ENCODE data around the gene ATG14. TPM values are rescaled to one million over a fixed set of nuclear protein-coding genes. Genes with fewer than 3 reads are reported as not detected.
"Not testable (repeated sequence)": the region's sequence is repeated elsewhere in the genome, so short reads cannot be mapped to it uniquely, and the experiment has no call there.

The ATG14 gene
- total RNA-seq: 1 to 10 TPM; 5.4 to 7.2 TPM

GRCh38 chr14:55411426-55412389, at the start of gene ATG14:
Gene ATG14, minus strand, starts transcription at chr14:55411830. Its CDS starts 8 bp downstream, at chr14:55411822.
- Histone ChIP-seq H3K27ac (peak within 1 kb of the TSS; percentile 74), H3K9me3 (no peaks in the 10 kb centered on the region), H3K27me3 (no peaks in the 10 kb centered on the region), H3K4me3 (peak within 1 kb of the TSS; percentile 88), H3K4me1 (peaks cover 7% of the 10 kb centered on the region), H3K9ac (ENCODE audit: low read depth in 2 of 2, low read length in 2 of 2) (peak within 1 kb of the TSS; percentile 84 to 91), H3K36me3 (no peaks in the 10 kb centered on the region)
- TF ChIP-seq CTCF (IDR thresholded peaks at IDR 0.05): no peak
- intact Hi-C loops (cut with DNase I): loop anchor here (10.0 kb wide), 1 partner anchor 47 kb away; no protein-coding TSS in a partner anchor
- DNase-seq: peak; percentile 92

- no peak for TF ChIP-seq CTCF (IDR thresholded peaks at IDR 0.05)
- Histone ChIP-seq H3K36me3 (no peaks in the 10 kb centered on the region), H3K9ac (ENCODE audit: low read depth in 2 of 2, low read length in 2 of 2) (no peak overlapping the region), H3K27ac (no peak overlapping the region), H3K4me3 (no peak overlapping the region), H3K27me3 (no peaks in the 10 kb centered on the region), H3K9me3 (no peaks in the 10 kb centered on the region), H3K4me1 (no peaks in the 10 kb centered on the region)
- intact Hi-C loops (cut with DNase I): no loop called here
- DNase-seq: no peak
These were observed 47.3 kb upstream of the ATG14 start for GRCh38 chr14:55458800-55459515.

- Histone ChIP-seq H3K4me1 (no peaks in the 10 kb centered on the region), H3K27ac (no peak overlapping the region), H3K9ac (ENCODE audit: low read depth in 2 of 2, low read length in 2 of 2) (no peak overlapping the region), H3K36me3 (no peaks in the 10 kb centered on the region), H3K27me3 (no peaks in the 10 kb centered on the region), H3K4me3 (no peak overlapping the region), H3K9me3 (no peaks in the 10 kb centered on the region)
- intact Hi-C loops (cut with DNase I): no loop called here
- no peak for DNase-seq
- no peak for TF ChIP-seq CTCF (IDR thresholded peaks at IDR 0.05)
These were observed 45.9 kb upstream of the ATG14 start for GRCh38 chr14:55457496-55457895.

- H3K4me1 ChIP-seq; H3K27me3 ChIP-seq; intact Hi-C loops (cut with DNase I): not testable (repeated sequence)
These were observed 44.8 kb upstream of the ATG14 start for GRCh38 chr14:55456411-55456810.

GRCh38 chr14:55454264-55455002, 42.8 kb upstream of the ATG14 start:
- intact Hi-C loops (cut with DNase I): no loop called here
- Histone ChIP-seq H3K36me3 (no peaks in the 10 kb centered on the region), H3K9ac (ENCODE audit: low read depth in 2 of 2, low read length in 2 of 2) (peak overlapping the region in 1 of 2 donors; percentile 67), H3K27ac (peak overlapping the region; percentile 75), H3K27me3 (no peaks in the 10 kb centered on the region), H3K4me1 (peaks cover 5% of the 10 kb centered on the region), H3K4me3 (peak overlapping the region; percentile 9), H3K9me3 (no peaks in the 10 kb centered on the region)
- peak; percentile 70 for DNase-seq
- no peak for TF ChIP-seq CTCF (IDR thresholded peaks at IDR 0.05)

More at GRCh38 chr14:55456411-55456810, 44.8 kb upstream of the ATG14 start:
- not testable (repeated sequence) for DNase-seq; H3K4me3 ChIP-seq; H3K9ac ChIP-seq (ENCODE audit: low read depth in 2 of 2, low read length in 2 of 2); H3K36me3 ChIP-seq; H3K27ac ChIP-seq; H3K9me3 ChIP-seq

Measured in colonic mucosa (tissue), 4 donors.